HG02763 (cell line): Measurements from ENCODE around the gene RHO.
"Not testable (repeated sequence)": the region's sequence is repeated elsewhere in the genome, so short reads cannot be mapped to it uniquely, and the experiment has no call there.

ENCODE experiments used
- ATAC-seq: cut with Tn5 transposase; IDR thresholded peaks from one replicate; pipeline ENCODE4 v1.9.1; 2021; ENCODE audit warnings: mild to moderate bottlenecking, moderate library complexity; ENCODE audit not compliant: unreplicated experiment

Gene RHO

DNA sequence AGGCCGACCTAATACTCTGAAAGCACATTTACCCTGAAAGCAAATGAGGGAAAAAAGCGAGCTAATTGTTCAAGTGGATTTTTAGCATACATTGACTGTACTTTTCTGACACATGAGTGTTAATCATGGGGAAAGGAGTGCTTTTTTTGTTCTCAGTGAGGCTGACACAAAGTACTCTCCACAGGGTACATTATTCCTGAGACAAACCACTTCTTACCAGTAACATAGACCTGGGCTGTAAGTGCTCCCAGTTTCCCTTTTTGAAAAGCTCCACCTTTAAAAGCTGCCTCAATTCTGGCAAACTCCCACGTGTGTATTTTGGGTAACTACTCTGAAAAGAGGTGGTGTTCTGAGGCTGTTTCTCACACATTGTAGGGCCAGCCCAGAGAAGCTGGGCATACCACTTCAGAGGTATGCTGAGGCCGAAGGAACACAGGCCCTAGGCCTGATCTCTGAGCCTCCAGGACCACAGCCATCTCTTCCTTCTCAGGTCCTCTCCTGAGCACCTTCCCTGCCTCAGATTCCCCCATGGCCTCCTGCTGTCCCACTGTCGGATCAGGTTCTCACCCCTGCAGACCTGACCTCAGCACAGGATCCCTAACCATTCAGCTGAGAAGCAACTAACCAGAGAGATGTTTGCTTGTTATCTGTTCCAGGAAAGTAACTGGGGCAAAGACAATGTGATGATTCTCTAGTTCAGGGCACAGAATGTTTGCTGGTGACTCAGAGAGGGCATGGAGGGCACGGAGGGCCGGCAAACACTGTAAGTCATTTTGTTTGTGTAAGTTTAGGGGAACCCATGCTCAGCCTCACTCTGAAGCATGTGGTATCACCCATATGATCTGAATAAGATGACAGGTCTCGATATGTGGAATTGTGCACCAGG is 29.6 kb upstream of the RHO start:
- not testable (repeated sequence) for ATAC-seq

DNA sequence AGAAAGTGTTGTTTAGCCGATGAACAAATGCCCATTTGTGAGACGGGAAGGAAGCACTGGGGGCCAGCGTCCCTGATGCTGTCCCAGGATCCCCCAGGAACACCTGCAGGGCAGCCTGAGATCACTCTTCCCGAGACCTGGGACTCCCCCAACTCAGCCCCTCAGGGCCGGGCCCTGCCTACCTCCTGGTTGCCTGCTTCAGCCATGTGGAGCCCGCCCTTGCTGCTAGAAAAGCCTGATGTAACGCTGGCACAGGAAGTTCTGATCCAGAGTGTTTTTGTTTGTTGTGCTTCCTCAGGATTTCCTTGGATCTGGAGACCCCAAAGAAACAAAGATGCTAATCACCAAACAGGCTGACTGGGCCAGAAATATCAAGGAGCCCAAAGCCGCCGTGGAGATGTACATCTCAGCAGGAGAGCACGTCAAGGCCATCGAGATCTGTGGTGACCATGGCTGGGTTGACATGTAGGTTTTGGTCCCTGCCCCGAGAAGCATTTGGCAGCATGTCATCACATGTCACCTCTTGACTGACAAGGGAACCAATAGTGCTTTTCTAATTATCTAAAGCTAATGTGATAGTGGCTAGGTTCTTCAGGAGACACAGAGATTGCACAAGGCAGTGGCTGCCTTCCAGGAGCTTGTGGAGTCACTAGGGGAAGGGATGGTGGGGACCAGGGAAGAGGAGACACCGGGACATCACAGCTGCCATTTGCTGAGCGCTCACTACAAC is 28.7 kb upstream of the RHO start:
- not testable (repeated sequence) for ATAC-seq

DNA sequence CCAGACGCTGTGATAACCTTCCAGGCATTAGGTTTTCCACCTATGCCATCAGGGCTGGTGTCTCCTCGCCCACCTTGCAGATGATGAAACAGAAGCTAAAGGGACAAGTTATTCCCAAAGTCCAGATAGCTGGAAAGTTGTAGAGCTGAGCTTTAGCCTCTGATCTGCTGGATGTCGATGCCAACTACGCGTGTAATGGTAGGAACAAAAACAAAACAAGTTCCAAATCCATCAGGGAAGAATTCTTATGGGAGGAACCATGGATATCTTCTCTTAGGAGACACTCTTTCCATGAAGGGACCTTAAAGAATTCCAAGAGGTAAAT is 28.1 kb upstream of the RHO start:
- no peak for ATAC-seq

DNA sequence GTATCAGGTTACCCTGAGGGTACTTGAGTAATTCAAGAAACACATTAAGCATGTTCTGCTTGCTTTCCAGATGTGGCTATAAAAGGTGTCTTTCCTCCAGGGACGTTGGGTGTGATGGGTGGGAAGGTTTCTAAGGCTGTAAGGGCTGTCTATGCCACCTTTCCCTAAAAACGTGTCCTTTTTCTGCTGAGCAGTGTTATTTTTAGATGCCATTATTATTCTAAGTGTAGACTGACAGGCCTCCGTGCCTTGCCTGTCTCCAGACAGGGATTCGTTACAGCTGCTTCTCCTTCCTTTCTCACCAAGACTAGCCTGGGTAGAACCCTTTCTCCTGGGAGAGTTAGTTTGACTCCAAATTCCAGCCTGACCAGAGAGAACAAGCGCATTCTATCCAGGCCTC is 26.8 kb upstream of the RHO start:
- no peak for ATAC-seq

DNA sequence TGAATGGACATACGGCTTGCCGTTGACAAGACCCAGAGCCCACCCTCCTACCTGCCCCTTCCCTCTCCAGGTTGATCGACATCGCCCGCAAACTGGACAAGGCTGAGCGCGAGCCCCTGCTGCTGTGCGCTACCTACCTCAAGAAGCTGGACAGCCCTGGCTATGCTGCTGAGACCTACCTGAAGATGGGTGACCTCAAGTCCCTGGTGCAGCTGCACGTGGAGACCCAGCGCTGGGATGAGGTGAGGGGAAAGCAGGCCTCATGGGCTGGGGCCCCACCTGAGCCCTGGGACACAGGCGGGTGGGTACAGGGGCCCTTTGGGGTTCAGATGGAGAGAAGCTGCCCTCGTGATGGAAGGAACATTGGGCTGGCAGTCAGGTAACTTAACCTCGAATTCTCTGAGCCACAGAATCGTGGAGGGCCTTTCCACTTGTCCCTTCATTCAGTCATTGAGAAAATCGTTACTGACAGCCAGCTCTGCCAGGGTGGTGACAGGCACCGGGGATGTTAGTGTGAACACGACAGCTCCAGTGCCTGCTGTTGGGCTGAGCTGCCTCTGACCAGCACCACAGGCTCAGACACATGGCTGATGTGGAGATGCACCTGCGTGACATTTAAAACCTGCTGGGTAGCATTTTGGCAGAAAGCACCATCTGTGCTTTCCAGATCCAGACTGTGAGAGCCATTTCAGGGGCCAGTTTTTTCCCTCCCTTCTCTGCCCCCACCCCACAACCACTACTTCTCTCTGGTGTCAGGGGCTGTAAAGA is 25.6 kb upstream of the RHO start:
- ATAC-seq, result no peak

DNA sequence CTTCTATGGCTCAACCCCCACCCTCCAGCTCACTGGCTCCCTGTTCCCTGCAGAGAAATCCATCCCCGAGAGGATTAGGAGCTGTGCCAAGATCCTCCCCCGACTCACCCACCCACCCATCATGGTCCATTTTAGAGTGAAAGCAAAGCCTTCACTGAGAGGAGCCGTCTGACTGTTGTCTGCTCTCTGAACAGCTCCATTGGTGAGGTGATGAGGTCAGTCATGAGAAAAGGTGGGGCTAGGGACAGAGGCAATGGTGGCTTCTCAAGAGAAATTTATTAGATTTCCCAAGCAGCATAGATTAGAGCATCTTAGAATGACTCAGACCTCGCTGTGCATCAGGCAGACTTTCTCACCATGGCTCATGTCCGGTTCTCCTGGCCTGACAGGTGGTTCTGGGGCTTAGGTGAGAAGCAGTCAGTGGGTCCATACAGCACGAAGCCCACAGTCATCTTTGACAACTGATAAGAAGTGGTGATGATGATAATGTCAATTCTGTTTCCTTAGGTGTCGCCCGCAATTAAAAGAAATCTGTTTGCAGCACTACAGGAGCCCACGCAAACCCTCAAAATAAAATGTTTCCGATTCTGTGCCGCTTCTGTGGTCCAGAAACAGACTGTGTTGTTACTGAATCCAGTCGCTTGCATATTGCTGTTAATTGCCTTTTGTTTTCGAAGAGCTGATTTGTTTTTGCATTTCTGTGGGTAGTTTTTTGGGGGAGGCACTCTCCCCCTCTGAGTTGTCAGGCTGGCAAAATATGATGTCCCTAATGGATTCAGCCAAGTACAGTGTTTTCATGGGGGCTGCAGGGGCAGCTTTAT is 24.8 kb upstream of the RHO start:
- no peak for ATAC-seq

DNA sequence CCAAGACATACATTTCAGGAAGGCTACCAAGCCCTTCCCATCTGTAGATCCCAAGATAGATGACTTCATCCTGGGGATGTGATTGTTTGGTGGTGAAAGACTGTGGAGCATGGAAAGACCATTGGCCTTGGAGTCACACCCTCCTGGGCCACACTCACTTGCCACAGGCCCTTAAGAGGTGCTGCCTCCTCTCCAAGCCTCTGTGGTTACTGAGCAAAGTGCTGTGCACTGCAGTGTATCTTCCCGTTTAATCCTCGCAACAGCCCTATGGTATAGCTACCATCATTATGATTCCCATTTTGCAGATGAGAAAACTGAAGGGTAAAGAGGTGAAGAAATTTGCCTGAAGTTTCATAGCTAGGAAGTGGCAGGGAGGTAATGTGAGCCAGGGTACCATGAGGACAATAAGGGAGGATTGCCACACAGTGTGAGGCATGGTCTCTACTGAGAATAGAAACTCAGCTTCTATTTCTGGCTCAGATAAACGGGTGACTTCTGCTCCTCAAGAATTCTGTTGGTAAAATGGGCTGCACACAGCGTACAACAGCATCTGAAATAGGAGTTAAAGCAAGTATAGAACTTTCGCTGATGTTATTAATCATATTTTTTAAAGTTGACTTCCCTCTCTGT is 23.9 kb upstream of the RHO start:
- ATAC-seq, result no peak

DNA sequence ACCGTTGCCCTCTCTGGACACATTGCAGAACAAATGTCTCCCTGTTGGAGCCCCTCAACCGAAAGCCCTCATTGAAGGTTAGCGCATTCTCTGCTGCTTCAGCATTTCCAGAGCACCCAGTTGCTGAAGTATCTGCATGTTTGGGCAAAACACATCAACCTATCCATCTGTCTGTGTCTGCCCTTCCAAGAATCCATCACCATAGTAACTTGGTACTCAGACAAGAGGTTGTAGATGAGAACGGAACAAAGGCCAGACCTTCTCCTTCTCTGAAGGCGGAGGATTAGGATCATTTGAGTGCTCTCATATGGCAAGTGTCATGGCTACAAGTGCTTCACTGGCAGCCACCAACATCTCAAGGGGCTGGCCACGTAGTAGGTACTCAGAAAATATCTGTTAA is 23.1 kb upstream of the RHO start:
- ATAC-seq, result no peak

DNA sequence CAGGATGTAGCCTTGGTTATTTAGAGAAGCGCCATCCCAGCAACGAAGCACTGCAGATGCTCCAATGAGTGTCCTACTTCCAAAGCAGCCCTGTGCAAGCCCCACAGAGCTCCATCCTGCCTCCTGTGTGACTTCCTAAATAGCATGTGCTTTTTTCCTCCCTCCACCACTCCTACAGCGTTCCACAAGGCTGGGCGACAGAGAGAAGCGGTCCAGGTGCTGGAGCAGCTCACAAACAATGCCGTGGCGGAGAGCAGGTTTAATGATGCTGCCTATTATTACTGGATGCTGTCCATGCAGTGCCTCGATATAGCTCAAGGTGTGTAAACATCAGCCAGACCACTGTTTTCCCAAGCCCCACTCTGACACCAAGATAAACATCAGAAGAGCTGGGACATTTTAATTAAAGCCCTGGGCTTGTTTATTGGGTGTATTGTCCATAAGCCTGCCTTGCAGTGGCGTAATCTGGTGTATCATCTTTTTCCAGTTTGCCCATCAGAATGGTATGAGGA is 22.2 kb upstream of the RHO start:
- no peak for ATAC-seq

DNA sequence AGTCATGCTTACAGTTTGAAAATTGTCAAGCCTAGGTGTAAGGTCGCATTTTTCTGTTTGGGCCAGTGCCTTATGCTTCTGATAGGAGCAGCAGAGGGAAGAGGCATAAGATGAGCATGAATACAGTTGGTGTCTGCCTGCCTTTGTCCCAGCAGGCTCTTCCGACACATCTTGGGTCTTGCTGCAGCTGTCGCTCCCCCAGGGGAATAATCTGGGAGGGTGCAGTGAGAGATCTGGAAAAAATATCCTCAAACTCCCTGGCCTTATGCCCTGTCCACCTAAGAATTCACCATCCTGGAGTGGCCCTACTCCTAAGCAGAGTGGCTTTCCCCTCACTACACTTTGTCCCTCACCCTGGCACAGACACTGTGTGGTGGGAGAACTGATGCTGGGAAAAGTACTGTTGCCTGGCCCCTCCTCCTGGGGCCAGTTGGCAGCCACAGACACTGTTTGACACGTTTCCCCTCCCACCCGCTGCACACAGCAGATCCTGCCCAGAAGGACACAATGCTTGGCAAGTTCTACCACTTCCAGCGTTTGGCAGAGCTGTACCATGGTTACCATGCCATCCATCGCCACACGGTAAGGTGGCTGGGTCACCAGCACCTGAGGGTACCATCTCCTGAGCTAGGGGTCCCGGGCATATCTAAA is 21.1 kb upstream of the RHO start:
- ATAC-seq, result no peak

DNA sequence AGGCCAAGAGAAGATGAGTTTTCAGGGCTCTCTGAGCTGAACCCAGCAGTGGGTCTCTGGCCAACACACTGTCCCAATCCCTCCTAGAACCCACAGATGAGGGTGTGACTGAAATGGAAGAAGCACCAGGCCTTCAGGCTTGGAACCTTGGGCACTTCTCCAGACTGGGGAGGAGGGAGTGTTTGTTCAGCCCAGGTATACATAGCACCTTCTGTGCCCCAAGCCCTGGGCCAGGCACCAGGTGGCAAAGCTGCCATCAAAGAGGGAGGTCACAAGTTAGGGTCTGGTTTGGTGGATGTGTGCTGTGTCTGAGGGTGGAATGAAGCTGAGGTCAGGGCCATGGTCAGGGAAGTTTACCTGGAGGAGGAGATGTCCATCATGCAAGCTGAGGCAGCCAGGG is 15.8 kb upstream of the RHO start:
- ATAC-seq, result no peak

DNA sequence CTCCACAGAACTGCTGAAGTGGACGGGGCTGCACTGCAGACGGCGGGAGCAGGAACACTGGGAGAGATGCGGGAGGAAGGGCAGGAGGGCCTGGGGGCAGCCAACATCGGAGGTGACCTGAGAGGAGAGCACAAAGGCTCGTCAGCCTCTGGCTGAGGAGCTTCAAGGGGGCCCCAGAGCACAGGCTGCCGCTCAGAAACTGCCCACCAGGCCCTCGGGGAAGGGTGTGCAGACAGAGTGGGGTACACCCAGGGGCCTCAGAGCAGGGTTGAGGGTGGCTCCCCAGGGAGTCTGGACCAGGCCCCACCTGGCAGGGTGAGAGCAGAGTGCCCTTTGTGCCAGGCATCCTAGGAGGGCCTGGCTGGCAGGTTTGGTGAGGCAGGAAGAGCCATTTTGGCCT is 14.7 kb upstream of the RHO start:
- ATAC-seq, result no peak

DNA sequence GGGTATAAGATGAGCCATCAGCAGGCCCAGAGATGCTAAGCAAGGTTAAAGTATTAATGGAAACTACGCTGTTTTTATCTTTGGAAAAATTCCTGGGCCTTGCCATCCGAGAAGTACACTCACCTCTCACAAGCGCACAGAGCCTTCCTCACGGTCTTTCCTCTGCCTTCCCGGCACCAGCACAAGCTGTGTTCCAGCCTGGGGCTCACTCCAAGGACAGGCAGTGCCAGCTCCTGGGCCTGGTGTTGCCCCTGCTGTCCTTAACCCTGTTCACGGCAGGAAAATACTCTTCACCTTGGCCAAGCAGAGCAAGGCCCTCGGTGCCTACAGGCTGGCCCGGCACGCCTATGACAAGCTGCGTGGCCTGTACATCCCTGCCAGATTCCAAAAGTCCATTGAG is 14.3 kb upstream of the RHO start:
- ATAC-seq, result no peak

DNA sequence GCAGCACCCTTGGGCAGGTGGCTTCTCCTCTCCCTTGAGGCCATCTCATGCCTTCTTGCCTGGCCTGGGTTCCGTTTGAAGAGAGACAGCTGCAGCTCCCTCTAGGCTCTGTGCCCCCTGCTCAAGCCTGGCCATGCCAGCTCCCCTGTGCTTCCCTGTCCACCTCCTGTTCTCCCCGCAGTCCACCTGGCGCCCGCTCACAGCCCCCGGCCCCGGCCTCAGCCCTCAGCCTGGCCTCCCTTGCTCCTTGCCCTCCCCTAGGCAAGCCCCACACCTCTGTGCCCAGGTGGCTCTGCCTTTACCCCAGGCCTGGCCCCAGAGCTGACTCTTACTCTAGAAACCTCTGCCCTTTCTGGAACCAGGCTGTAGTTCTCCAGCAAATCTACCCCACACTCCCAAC is 13.9 kb upstream of the RHO start:
- ATAC-seq, result no peak

DNA sequence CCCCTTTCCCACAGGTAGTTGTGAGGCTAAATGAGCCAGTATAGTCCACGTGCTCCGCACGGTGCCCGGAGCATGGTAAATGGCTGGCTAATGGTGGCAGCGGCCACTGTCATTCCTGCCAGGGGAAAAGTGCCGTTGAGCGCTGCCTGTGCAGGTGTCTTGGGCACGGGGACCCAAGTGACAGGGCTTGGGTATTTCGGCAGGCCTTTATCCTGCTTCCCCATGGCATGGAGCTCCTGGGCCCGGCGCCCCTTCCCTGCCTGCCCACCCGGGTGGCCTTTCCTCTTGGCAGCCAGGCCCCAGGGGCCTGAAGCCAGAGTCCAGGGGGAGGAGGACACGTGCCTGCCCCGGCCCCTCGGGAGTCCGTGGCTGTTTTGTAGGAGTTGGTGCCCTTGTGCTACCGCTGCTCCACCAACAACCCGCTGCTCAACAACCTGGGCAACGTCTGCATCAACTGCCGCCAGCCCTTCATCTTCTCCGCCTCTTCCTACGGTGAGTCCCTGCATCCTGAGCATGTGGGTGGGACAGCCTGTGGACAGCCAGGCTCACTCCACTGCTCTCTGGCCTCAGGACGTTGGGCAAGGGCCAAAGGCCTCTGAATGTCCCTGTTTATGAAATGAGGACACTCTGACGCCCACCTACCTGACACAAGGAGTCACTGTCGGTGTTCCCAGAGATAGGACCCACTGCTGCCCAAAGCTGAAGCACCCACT is 13.2 kb upstream of the RHO start:
- not testable (repeated sequence) for ATAC-seq

DNA sequence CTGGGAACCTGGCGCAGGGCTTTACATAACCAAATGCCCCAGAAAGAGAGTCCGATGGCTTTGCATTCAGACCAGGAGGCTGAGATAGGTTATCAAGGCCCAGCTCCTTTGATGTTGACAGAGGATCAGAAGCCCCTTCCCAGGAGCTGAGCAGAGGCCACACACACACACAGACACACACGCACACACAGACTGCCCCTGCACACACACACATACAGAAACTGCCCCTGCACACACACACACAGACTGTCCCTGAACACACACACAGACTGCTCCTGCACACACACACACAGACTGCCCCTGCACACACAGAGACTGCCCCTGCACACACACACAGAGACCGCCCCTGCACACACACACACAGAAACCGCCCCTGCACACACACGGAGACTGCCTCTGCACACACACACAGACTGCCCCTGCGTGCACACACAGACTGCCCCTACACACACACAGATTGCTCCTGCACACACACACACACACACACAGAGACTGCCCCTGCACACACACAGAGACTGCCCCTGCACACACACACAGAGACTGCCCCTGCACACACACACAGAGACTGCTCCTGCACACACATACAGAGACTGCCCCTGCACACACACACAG is 12.5 kb upstream of the RHO start:
- ATAC-seq, result not testable (repeated sequence)

DNA sequence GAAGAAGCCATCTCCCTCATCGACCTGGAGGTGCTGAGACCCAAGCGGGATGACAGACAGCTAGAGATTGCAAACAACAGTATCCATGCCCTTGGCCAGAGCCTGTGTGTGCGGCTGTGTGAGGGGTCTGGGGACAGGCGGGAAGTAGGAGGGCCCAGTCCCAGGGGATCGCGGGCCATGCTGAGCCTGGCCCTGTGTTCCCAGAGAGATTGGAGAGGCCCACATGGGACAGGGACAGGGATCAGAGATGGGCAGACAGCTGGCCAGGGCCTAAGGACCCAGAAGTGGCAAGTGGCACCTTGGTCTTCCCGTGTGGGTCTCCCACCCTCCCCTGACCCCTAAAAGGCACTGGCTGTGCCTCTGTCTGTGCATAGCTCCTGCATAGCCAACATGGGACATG is 10.9 kb upstream of the RHO start:
- no peak for ATAC-seq

DNA sequence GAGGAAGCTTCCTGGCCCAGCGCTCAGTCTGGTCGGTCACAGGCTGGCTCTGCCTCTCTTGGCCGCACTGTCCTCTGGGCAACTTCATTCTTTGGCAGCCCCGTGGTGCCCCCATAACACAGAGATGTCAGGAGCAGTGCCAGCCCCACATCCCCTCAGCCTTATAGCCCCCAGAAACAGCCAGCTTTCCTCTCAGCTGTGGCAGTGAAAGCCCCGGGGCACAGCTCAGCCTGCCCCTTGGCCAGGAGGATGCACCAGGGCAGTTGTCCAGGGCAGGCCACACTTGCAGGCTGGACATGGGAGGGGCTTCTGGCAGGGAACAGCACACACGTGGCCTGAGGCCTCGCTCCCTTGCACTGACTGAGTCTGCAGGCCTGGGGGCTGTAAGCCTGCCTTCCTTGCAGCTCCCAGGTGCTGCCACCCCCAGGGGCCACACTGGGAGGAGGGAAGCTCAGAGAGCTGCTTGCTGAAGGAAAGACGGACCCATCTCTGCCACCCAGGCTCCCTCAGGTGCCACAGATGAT is 10.3 kb upstream of the RHO start:
- ATAC-seq, result no peak
